CD4-positive, alpha-beta memory T cell (primary cell): Measurements from ENCODE around the gene GRK2. TPM values are rescaled to one million over a fixed set of nuclear protein-coding genes. Genes with fewer than 3 reads are reported as not detected.

ENCODE experiments used
- CTCF ChIA-PET: fragments of 350-600 bp; sonication (Branson Sonifier 250); formaldehyde crosslinking; loops from one replicate; lab custom pipeline; 2021; ENCODE audit warnings: inconsistent platforms; ENCODE audit not compliant: partially characterized antibody; lab: Charles Lee
- POLR2A ChIA-PET: fragments of 350-600 bp; sonication (Branson Sonifier 250); formaldehyde crosslinking; loops from one replicate; lab custom pipeline; 2021; ENCODE audit not compliant: partially characterized antibody; lab: Charles Lee
- DNase-seq, 5 donors: peaks; one replicate each; pipeline versions ENCODE4 v3.0.0 to v3.0.0-alpha.2; 2020 to 2022; ENCODE audit warnings: mixed read lengths in 1 of 5
- H3K27ac ChIP-seq: one replicate; pipeline ENCODE4 v1.7.0; 2013; ENCODE audit warnings: low read depth, low read length
- H3K27me3 ChIP-seq: 2 replicates; pipeline ENCODE4 v1.7.0; 2013; ENCODE audit warnings: mild to moderate bottlenecking, low read length, moderate library complexity; ENCODE audit not compliant: insufficient read depth
- H3K36me3 ChIP-seq: 2 replicates; pipeline ENCODE4 v1.7.0; 2013; ENCODE audit warnings: mild to moderate bottlenecking, low read length, moderate library complexity; ENCODE audit not compliant: insufficient read depth
- H3K4me1 ChIP-seq: 2 replicates; pipeline ENCODE4 v1.7.0; 2013; ENCODE audit warnings: mild to moderate bottlenecking, low read length, moderate library complexity; ENCODE audit not compliant: insufficient read depth
- H3K4me3 ChIP-seq, 2 donors: one replicate each; pipeline ENCODE4 v1.7.0; 2013; ENCODE audit warnings: low read length in 2 of 2, mild to moderate bottlenecking in 1 of 2
- H3K9me3 ChIP-seq, 2 donors: one replicate each; pipeline ENCODE4 v1.7.0; 2013; ENCODE audit warnings: low read length in 2 of 2, control low read depth in 1 of 2; ENCODE audit not compliant: control insufficient read depth in 1 of 2
- H3K27ac Mint-ChIP-seq, 7 donors: one replicate each; pipeline ENCODE4 v1.8.0; 2020 to 2021; ENCODE audit warnings: mixed read lengths in 7 of 7, mild to moderate bottlenecking in 6 of 7, inconsistent platforms in 3 of 7, moderate library complexity in 3 of 7
- H3K27me3 Mint-ChIP-seq, 2 donors: one replicate each; pipeline ENCODE4 v1.8.0; 2020 to 2021; ENCODE audit warnings: mixed read lengths in 2 of 2
- H3K36me3 Mint-ChIP-seq, 2 donors: one replicate each; pipeline ENCODE4 v1.8.0; 2020 to 2021; ENCODE audit warnings: mixed read lengths in 2 of 2, inconsistent platforms in 1 of 2, mild to moderate bottlenecking in 1 of 2
- H3K4me1 Mint-ChIP-seq, 4 donors: one replicate each; pipeline ENCODE4 v1.8.0; 2020 to 2021; ENCODE audit warnings: mixed read lengths in 4 of 4, mild to moderate bottlenecking in 1 of 4
- H3K4me3 Mint-ChIP-seq, 8 donors: one replicate each; pipeline ENCODE4 v1.8.0; 2020 to 2021; ENCODE audit warnings: mixed read lengths in 8 of 8, mild to moderate bottlenecking in 7 of 8, moderate library complexity in 6 of 8, inconsistent platforms in 3 of 8
- H3K9me3 Mint-ChIP-seq, 8 donors: one replicate each; pipeline ENCODE4 v1.8.0; 2020 to 2021; ENCODE audit warnings: mixed read lengths in 8 of 8, mild to moderate bottlenecking in 5 of 8, inconsistent platforms in 3 of 8, moderate library complexity in 1 of 8
- intact Hi-C: fragments of 100-400 bp; cut with micrococcal nuclease; formaldehyde crosslinking; loops from one replicate; pipeline ENCODE4 v1.15.1; 2023
- polyA plus RNA-seq, 2 donors: library from polyadenylated mRNA; unstranded; fragments of 300-500 nt; fragmentation: Illumina TruSeq; gene quantifications; one replicate each; pipeline ENCODE4 v1.2.3, GENCODE V29; 2021
- total RNA-seq, 2 experiments: library from RNA; stranded (reverse); gene quantifications; one replicate each; pipeline ENCODE4 v1.2.3, GENCODE V29; 2021

Gene GRK2
- total and polyA plus RNA-seq, 4 experiments from 2014 or later, result 12.8 to 310 (median 181) TPM

GRCh38 chr11:67303835-67304411 lies 37.6 kb downstream of the GRK2 start:
- no peaks in the 10 kb centered on the region for H3K9me3 ChIP-seq
- ChIA-PET POLR2A (interaction anchor here (1.1 to 14.6 kb wide), 12 partner anchors 7 to 133 kb away, joined by 3 to 196 read pairs (median 22); partner anchors contain the start of genes ANKRD13D, GRK2 and POLD4), CTCF (interaction anchor here (0.6 to 3.6 kb wide), 12 partner anchors 10 to 47 kb away, joined by 3 to 9 read pairs (median 5); partner anchors contain the start of gene ANKRD13D)
- no peaks in the 10 kb centered on the region for H3K27me3 ChIP-seq
- H3K27ac Mint-ChIP-seq, result no peak overlapping the region
- intact Hi-C loops, result loop anchor here (2.0 kb wide), 2 partner anchors 13 to 15 kb away; partner anchors contain the start of gene ANKRD13D
- H3K36me3 ChIP-seq, result peaks cover 22% of the 10 kb centered on the region
- peak overlapping the region; percentile 68 for H3K27ac ChIP-seq
- H3K4me1 ChIP-seq, result peaks cover 18% of the 10 kb centered on the region
- H3K36me3 Mint-ChIP-seq, result peaks cover 0 to 13% of the 10 kb centered on the region in 2 donors
- peak in 2 of 5 donors; percentile 27 to 31 for DNase-seq
- no peaks in the 10 kb centered on the region for H3K27me3 Mint-ChIP-seq
- H3K4me3 Mint-ChIP-seq, result peak overlapping the region; percentile 48 to 80 (median 68)
- H3K4me1 Mint-ChIP-seq, result peaks cover 3 to 26% (median 9%) of the 10 kb centered on the region in 4 donors
- peak overlapping the region in 1 of 2 donors; percentile 66 for H3K4me3 ChIP-seq
- H3K9me3 Mint-ChIP-seq, result no peaks in the 10 kb centered on the region

- no peaks in the 10 kb centered on the region for H3K9me3 Mint-ChIP-seq
- Histone ChIP-seq H3K9me3 (no peaks in the 10 kb centered on the region), H3K27ac (peak overlapping the region; percentile 68), H3K4me3 (peak overlapping the region in 1 of 2 donors; percentile 66), H3K27me3 (no peaks in the 10 kb centered on the region), H3K4me1 (peaks cover 18% of the 10 kb centered on the region), H3K36me3 (peaks cover 15% of the 10 kb centered on the region)
- ChIA-PET POLR2A (interaction anchor here (1.3 to 14.6 kb wide), 10 partner anchors 9 to 132 kb away, joined by 3 to 196 read pairs (median 23); partner anchors contain the start of genes ANKRD13D, GRK2 and POLD4), CTCF (interaction anchor here (0.6 to 3.6 kb wide), 7 partner anchors 9 to 48 kb away, joined by 3 to 9 read pairs (median 7); partner anchors contain the start of gene POLD4)
- no peak for DNase-seq
- peak overlapping the region in 6 of 7 donors; percentile 52 to 81 (median 76) for H3K27ac Mint-ChIP-seq
- peaks cover 3 to 26% (median 9%) of the 10 kb centered on the region in 4 donors for H3K4me1 Mint-ChIP-seq
- H3K36me3 Mint-ChIP-seq, result peaks cover 0 to 13% of the 10 kb centered on the region in 2 donors
- no peaks in the 10 kb centered on the region for H3K27me3 Mint-ChIP-seq
- H3K4me3 Mint-ChIP-seq, result peak overlapping the region; percentile 15 to 80 (median 66)
- intact Hi-C loops, result no loop called here
Observed at GRCh38 chr11:67304511-67305113, 38.3 kb downstream of the GRK2 start.

GRCh38 chr11:67306769-67307544 lies 40.7 kb downstream of the GRK2 start:
- intact Hi-C loops, result no loop called here
- no peak for DNase-seq
- no peak overlapping the region for H3K4me3 ChIP-seq
- peaks cover 6 to 37% (median 21%) of the 10 kb centered on the region in 4 donors for H3K4me1 Mint-ChIP-seq
- H3K27me3 ChIP-seq, result no peaks in the 10 kb centered on the region
- CTCF ChIA-PET, result no interaction called here
- no peaks in the 10 kb centered on the region for H3K9me3 ChIP-seq
- peaks cover 0 to 3% of the 10 kb centered on the region in 2 donors for H3K36me3 Mint-ChIP-seq
- no peaks in the 10 kb centered on the region for H3K9me3 Mint-ChIP-seq
- no peak overlapping the region for H3K27ac Mint-ChIP-seq
- peaks cover 29% of the 10 kb centered on the region for H3K4me1 ChIP-seq
- H3K36me3 ChIP-seq, result no peaks in the 10 kb centered on the region
- H3K27ac ChIP-seq, result no peak overlapping the region
- H3K4me3 Mint-ChIP-seq, result no peak overlapping the region
- POLR2A ChIA-PET, result interaction anchor here (1.0 to 14.6 kb wide), 5 partner anchors 10 to 23 kb away, joined by 3 to 196 read pairs (median 3); partner anchors contain the start of gene ANKRD13D
- H3K27me3 Mint-ChIP-seq, result no peaks in the 10 kb centered on the region

- Mint-ChIP-seq H3K27me3 (no peaks in the 10 kb centered on the region), H3K36me3 (peaks cover 0 to 2% of the 10 kb centered on the region in 2 donors), H3K4me3 (no peak overlapping the region), H3K27ac (peak overlapping the region in 2 of 7 donors; percentile 4 to 42), H3K9me3 (no peaks in the 10 kb centered on the region), H3K4me1 (peaks cover 11 to 39% (median 26%) of the 10 kb centered on the region in 4 donors)
- CTCF ChIA-PET, result interaction anchor here (1.0 to 1.1 kb wide), 2 partner anchors 30 to 49 kb away, joined by 3 to 4 read pairs; no protein-coding TSS in a partner anchor
- POLR2A ChIA-PET, result interaction anchor here (1.1 to 14.6 kb wide), 4 partner anchors 10 to 24 kb away, joined by 3 to 196 read pairs (median 4); partner anchors contain the start of gene ANKRD13D
- Histone ChIP-seq H3K36me3 (no peaks in the 10 kb centered on the region), H3K27ac (no peak overlapping the region), H3K9me3 (no peaks in the 10 kb centered on the region), H3K27me3 (no peaks in the 10 kb centered on the region), H3K4me3 (no peak overlapping the region), H3K4me1 (peaks cover 34% of the 10 kb centered on the region)
- intact Hi-C loops, result no loop called here
- DNase-seq, result no peak
Observed at GRCh38 chr11:67307545-67308001, 41.3 kb downstream of the GRK2 start.

GRCh38 chr11:67308031-67308866 lies 42.0 kb downstream of the GRK2 start:
- DNase-seq, result no peak
- POLR2A ChIA-PET, result interaction anchor here (0.8 to 14.6 kb wide), 4 partner anchors 12 to 31 kb away, joined by 3 to 196 read pairs (median 4); partner anchors contain the start of gene ANKRD13D
- Mint-ChIP-seq H3K36me3 (peaks cover 0 to 2% of the 10 kb centered on the region in 2 donors), H3K9me3 (no peaks in the 10 kb centered on the region), H3K27me3 (no peaks in the 10 kb centered on the region), H3K27ac (peak overlapping the region in 1 of 7 donors; percentile 17), H3K4me1 (peaks cover 16 to 41% (median 33%) of the 10 kb centered on the region in 4 donors), H3K4me3 (no peak overlapping the region)
- CTCF ChIA-PET, result interaction anchor here (0.8 to 1.2 kb wide), 5 partner anchors 9 to 49 kb away, joined by 3 to 4 read pairs (median 3); no protein-coding TSS in a partner anchor
- Histone ChIP-seq H3K36me3 (no peaks in the 10 kb centered on the region), H3K4me3 (no peak overlapping the region), H3K27me3 (no peaks in the 10 kb centered on the region), H3K9me3 (no peaks in the 10 kb centered on the region), H3K4me1 (peaks cover 36% of the 10 kb centered on the region), H3K27ac (no peak overlapping the region)
- intact Hi-C loops, result no loop called here

GRCh38 chr11:67309166-67309565 lies 42.9 kb downstream of the GRK2 start:
- Mint-ChIP-seq H3K36me3 (peaks cover 0 to 2% of the 10 kb centered on the region in 2 donors), H3K27ac (peak overlapping the region in 4 of 7 donors; percentile 27 to 87 (median 57)), H3K27me3 (no peaks in the 10 kb centered on the region), H3K4me3 (no peak overlapping the region), H3K4me1 (peaks cover 21 to 48% (median 41%) of the 10 kb centered on the region in 4 donors), H3K9me3 (no peaks in the 10 kb centered on the region)
- ChIA-PET CTCF (interaction anchor here (0.8 to 1.2 kb wide), 4 partner anchors 8 to 47 kb away, joined by 3 to 4 read pairs (median 3); no protein-coding TSS in a partner anchor), POLR2A (interaction anchor here (0.8 to 14.6 kb wide), 3 partner anchors 19 to 42 kb away, joined by 4 to 358 read pairs (median 196); partner anchors contain the start of genes ANKRD13D and GRK2)
- DNase-seq, result no peak
- Histone ChIP-seq H3K9me3 (no peaks in the 10 kb centered on the region), H3K36me3 (no peaks in the 10 kb centered on the region), H3K4me1 (peaks cover 41% of the 10 kb centered on the region), H3K4me3 (no peak overlapping the region), H3K27ac (no peak overlapping the region), H3K27me3 (no peaks in the 10 kb centered on the region)
- intact Hi-C loops, result no loop called here
